Neural cell (in vitro differentiated cells): ENCODE measurements around the gene PCDH17.

ENCODE experiments used
- EP300 ChIP-seq: fragments of 450-650 bp; conservative IDR thresholded peaks from 2 replicates; pipeline ENCODE4 v1.6.1; 2014; ENCODE audit warnings: antibody characterized with exemption, mild to moderate bottlenecking, moderate library complexity; ENCODE audit not compliant: poor library complexity, severe bottlenecking
- POLR2AphosphoS5 ChIP-seq: IDR thresholded peaks from 2 replicates; pipeline ENCODE4 v1.6.1; 2012
- TF ChIP-seq, protein P1 (sequence below): fragments of 450-650 bp; IDR thresholded peaks from 2 replicates; pipeline ENCODE4 v1.5.1; 2014; ENCODE audit warnings: antibody characterized with exemption, mild to moderate bottlenecking, moderate library complexity; ENCODE audit not compliant: poor library complexity, severe bottlenecking

DNA sequence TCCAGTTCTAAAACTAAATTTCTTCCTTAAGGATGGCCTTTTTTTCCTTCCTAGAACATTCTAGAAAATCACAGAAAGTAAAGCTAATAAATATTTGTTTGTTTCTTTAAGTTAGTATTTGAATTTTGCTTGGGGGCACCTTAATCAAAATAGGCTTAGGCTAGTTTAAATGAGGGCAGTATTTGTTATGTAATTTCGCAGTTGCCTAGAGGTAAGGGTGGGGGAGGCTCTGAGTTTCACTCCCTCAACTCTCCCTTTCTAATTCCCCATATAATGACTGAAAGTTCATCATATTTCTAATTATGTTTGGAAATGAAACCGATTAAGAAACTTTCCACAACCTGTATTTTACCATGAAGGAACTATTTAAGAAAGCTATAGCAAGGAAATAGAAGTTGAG, 40.6 kb downstream of the PCDH17 start:
- TF ChIP-seq, protein P1, sequence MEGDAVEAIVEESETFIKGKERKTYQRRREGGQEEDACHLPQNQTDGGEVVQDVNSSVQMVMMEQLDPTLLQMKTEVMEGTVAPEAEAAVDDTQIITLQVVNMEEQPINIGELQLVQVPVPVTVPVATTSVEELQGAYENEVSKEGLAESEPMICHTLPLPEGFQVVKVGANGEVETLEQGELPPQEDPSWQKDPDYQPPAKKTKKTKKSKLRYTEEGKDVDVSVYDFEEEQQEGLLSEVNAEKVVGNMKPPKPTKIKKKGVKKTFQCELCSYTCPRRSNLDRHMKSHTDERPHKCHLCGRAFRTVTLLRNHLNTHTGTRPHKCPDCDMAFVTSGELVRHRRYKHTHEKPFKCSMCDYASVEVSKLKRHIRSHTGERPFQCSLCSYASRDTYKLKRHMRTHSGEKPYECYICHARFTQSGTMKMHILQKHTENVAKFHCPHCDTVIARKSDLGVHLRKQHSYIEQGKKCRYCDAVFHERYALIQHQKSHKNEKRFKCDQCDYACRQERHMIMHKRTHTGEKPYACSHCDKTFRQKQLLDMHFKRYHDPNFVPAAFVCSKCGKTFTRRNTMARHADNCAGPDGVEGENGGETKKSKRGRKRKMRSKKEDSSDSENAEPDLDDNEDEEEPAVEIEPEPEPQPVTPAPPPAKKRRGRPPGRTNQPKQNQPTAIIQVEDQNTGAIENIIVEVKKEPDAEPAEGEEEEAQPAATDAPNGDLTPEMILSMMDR: no peak
- no peak for TF ChIP-seq POLR2AphosphoS5
- TF ChIP-seq EP300: no peak
